Choroid plexus epithelial cell (primary cell): ENCODE results near the gene DNASE1L2.
A peak's percentile ranks its signal among the peaks of the same experiment; 100 is the strongest.

Experiments used
- DNase-seq: peaks from one replicate; pipeline ENCODE4 v3.0.0-alpha.2; 2010; ENCODE audit warnings: low read depth
- H3K4me3 ChIP-seq: 2 replicates; pipeline ENCODE4 v1.5.1; 2011; ENCODE audit warnings: low read depth, mild to moderate bottlenecking, control low read depth, low read length, moderate library complexity
- CTCF ChIP-seq: conservative IDR thresholded peaks from 2 replicates; pipeline ENCODE4 v1.5.1; 2011; ENCODE audit warnings: low read depth, mild to moderate bottlenecking, control low read depth, inconsistent platforms, low read length, moderate library complexity

Gene DNASE1L2

GRCh38 chr16:2275476-2276367 is 39.5 kb downstream of the DNASE1L2 start:
- TF ChIP-seq CTCF: no peak
- DNase-seq: no peak

GRCh38 chr16:2276368-2277195 is 40.3 kb downstream of the DNASE1L2 start:
- no peak overlapping the region for H3K4me3 ChIP-seq
- TF ChIP-seq CTCF: no peak
- no peak for DNase-seq

More at GRCh38 chr16:2275476-2276367, 39.5 kb downstream of the DNASE1L2 start:
- H3K4me3 ChIP-seq: no peak overlapping the region

DNA sequence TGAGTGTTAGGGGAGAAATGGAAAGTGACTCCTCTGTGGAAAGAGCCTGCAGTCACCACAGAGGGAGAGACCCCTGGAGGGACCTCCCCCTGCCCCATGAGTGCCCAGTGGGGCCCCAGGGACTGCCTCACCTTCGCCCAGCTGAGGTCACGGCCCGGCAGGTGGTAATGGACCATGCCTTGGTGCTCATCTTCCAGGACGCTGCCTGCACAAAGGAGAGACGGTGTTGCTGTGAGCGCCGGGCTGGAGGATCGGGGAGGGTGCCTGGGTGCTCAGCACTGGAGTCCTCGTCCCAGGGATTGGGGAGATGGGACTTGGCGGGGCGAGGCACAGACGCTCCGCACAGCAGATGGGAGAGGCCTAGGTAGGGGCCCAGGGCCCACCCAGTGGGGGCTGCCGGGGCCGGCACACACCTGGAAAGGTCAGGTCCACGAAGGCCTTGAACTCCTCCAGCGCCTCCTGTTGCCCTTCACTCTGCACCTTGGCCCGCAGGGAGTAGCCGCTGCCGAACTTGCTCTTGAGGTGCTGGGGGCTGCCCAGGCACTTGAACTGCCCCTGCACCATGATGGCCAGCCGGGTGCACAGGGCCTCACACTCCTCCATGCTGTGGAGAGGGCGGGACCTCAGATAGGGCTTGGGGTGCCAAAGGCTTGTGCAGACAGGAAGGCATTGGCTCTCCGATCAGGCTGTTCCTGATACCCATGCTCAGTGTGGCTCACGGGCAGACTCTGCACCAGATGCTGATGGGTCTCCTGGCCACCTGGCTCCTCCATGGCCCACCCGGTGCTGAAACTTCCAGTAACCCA is 41.4 kb downstream of the DNASE1L2 start:
- no peak overlapping the region for H3K4me3 ChIP-seq
- DNase-seq: no peak
- TF ChIP-seq CTCF: no peak

- peak; percentile 31 for TF ChIP-seq CTCF
- H3K4me3 ChIP-seq: no peak overlapping the region
- no peak for DNase-seq
These were observed 42.0 kb downstream of the DNASE1L2 start for GRCh38 chr16:2278272-2278608.

GRCh38 chr16:2278956-2279800 is 42.9 kb downstream of the DNASE1L2 start:
- no peak for DNase-seq
- no peak overlapping the region for H3K4me3 ChIP-seq
- TF ChIP-seq CTCF: no peak

DNA sequence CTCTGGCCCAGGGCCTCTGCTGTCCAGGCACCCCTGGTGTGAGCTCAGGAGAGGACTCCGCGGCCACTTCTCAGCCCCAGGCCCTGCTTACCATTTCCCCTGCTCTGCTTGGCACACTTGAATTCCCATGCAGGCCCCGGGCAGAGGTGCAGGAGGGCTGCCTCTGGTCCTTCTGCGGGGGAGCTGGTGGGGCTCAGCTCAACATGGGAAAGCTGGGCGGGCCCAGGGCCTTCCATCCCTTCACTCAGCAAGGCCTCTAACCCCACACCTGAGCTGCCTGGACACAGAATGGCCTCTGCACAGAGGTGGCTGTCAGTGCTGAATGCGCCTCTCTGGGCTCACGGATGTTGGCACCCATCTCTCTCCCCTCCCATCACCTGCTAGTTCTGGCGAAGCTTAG is 44.2 kb downstream of the DNASE1L2 start:
- TF ChIP-seq CTCF: no peak
- no peak overlapping the region for H3K4me3 ChIP-seq
- DNase-seq: no peak
